ENCODE data around the gene PRKG1.
A peak's percentile ranks its signal among the peaks of the same experiment; 100 is the strongest.

The PRKG1 gene

GRCh38 chr10:51400392-51401096 is 326.3 kb downstream of the PRKG1 start:
- ATAC-seq = no peak
- no peak overlapping the region for H3K4me3 Mint-ChIP-seq
- H3K36me3 Mint-ChIP-seq (ENCODE audit: low read depth) = no peaks in the 10 kb centered on the region
- DNase-seq = no peak
- no peaks in the 10 kb centered on the region for H3K27me3 Mint-ChIP-seq
- no peak overlapping the region for H3K27ac Mint-ChIP-seq
- no peaks in the 10 kb centered on the region for H3K4me1 Mint-ChIP-seq
- H3K9me3 Mint-ChIP-seq = no peaks in the 10 kb centered on the region

GRCh38 chr10:51403521-51403920 is 329.2 kb downstream of the PRKG1 start:
- no peaks in the 10 kb centered on the region for H3K4me1 Mint-ChIP-seq
- no peaks in the 10 kb centered on the region for H3K27me3 Mint-ChIP-seq
- no peak overlapping the region for H3K4me3 Mint-ChIP-seq
- no peak for DNase-seq
- H3K9me3 Mint-ChIP-seq = no peaks in the 10 kb centered on the region
- no peak for ATAC-seq
- H3K27ac Mint-ChIP-seq = no peak overlapping the region
- H3K36me3 Mint-ChIP-seq (ENCODE audit: low read depth) = no peaks in the 10 kb centered on the region

GRCh38 chr10:51405580-51406351 is 331.5 kb downstream of the PRKG1 start:
- Mint-ChIP-seq H3K4me1 (no peaks in the 10 kb centered on the region), H3K27me3 (no peaks in the 10 kb centered on the region), H3K36me3 (ENCODE audit: low read depth) (no peaks in the 10 kb centered on the region), H3K27ac (no peak overlapping the region), H3K4me3 (no peak overlapping the region), H3K9me3 (no peaks in the 10 kb centered on the region)
- DNase-seq (no peak), ATAC-seq (no peak)

GRCh38 chr10:51406581-51406980 is 332.3 kb downstream of the PRKG1 start:
- ATAC-seq (no peak), DNase-seq (no peak)
- H3K4me1 Mint-ChIP-seq = no peaks in the 10 kb centered on the region
- H3K27ac Mint-ChIP-seq = no peak overlapping the region
- no peaks in the 10 kb centered on the region for H3K9me3 Mint-ChIP-seq
- H3K4me3 Mint-ChIP-seq = no peak overlapping the region
- H3K36me3 Mint-ChIP-seq (ENCODE audit: low read depth) = no peaks in the 10 kb centered on the region
- no peaks in the 10 kb centered on the region for H3K27me3 Mint-ChIP-seq

- Mint-ChIP-seq H3K27ac (no peak overlapping the region), H3K4me3 (no peak overlapping the region), H3K9me3 (no peaks in the 10 kb centered on the region), H3K27me3 (peaks cover 1% of the 10 kb centered on the region), H3K4me1 (no peaks in the 10 kb centered on the region), H3K36me3 (ENCODE audit: low read depth) (no peaks in the 10 kb centered on the region)
- no peak for DNase-seq
- no peak for ATAC-seq
Measured at GRCh38 chr10:51416494-51416893, 342.2 kb downstream of the PRKG1 start.

- DNase-seq (no peak), ATAC-seq (no peak)
- no peak overlapping the region for H3K4me3 Mint-ChIP-seq
- no peak overlapping the region for H3K27ac Mint-ChIP-seq
- no peaks in the 10 kb centered on the region for H3K36me3 Mint-ChIP-seq (ENCODE audit: low read depth)
- H3K27me3 Mint-ChIP-seq = no peaks in the 10 kb centered on the region
- H3K9me3 Mint-ChIP-seq = no peaks in the 10 kb centered on the region
- H3K4me1 Mint-ChIP-seq = no peaks in the 10 kb centered on the region
Measured at GRCh38 chr10:51419196-51420093, 345.2 kb downstream of the PRKG1 start.

- H3K9me3 Mint-ChIP-seq = no peaks in the 10 kb centered on the region
- H3K4me1 Mint-ChIP-seq = no peaks in the 10 kb centered on the region
- no peaks in the 10 kb centered on the region for H3K36me3 Mint-ChIP-seq (ENCODE audit: low read depth)
- no peak for DNase-seq
- H3K27me3 Mint-ChIP-seq = peaks cover 1% of the 10 kb centered on the region
- H3K27ac Mint-ChIP-seq = no peak overlapping the region
- ATAC-seq = no peak
- no peak overlapping the region for H3K4me3 Mint-ChIP-seq
Measured at GRCh38 chr10:51421853-51422252, 347.6 kb downstream of the PRKG1 start.

GRCh38 chr10:51422311-51423120 is 348.2 kb downstream of the PRKG1 start:
- no peak overlapping the region for H3K27ac Mint-ChIP-seq
- H3K4me3 Mint-ChIP-seq = no peak overlapping the region
- DNase-seq (peak; percentile 27), ATAC-seq (peak; percentile 24)
- no peaks in the 10 kb centered on the region for H3K9me3 Mint-ChIP-seq
- no peaks in the 10 kb centered on the region for H3K36me3 Mint-ChIP-seq (ENCODE audit: low read depth)
- H3K4me1 Mint-ChIP-seq = no peaks in the 10 kb centered on the region
- peaks cover 4% of the 10 kb centered on the region for H3K27me3 Mint-ChIP-seq

GRCh38 chr10:51423121-51423452 is 348.8 kb downstream of the PRKG1 start:
- H3K36me3 Mint-ChIP-seq (ENCODE audit: low read depth) = no peaks in the 10 kb centered on the region
- no peaks in the 10 kb centered on the region for H3K4me1 Mint-ChIP-seq
- H3K9me3 Mint-ChIP-seq = no peaks in the 10 kb centered on the region
- H3K27ac Mint-ChIP-seq = no peak overlapping the region
- ATAC-seq (no peak), DNase-seq (no peak)
- peaks cover 4% of the 10 kb centered on the region for H3K27me3 Mint-ChIP-seq
- H3K4me3 Mint-ChIP-seq = no peak overlapping the region

- no peak for DNase-seq
- Mint-ChIP-seq H3K36me3 (ENCODE audit: low read depth) (no peaks in the 10 kb centered on the region), H3K4me1 (no peaks in the 10 kb centered on the region), H3K9me3 (no peaks in the 10 kb centered on the region), H3K27ac (no peak overlapping the region), H3K27me3 (peaks cover 4% of the 10 kb centered on the region), H3K4me3 (no peak overlapping the region)
- no peak for ATAC-seq
Measured at GRCh38 chr10:51425431-51425830, 351.1 kb downstream of the PRKG1 start.

GRCh38 chr10:51427758-51428157 is 353.5 kb downstream of the PRKG1 start:
- Mint-ChIP-seq H3K27ac (no peak overlapping the region), H3K36me3 (ENCODE audit: low read depth) (no peaks in the 10 kb centered on the region), H3K4me3 (no peak overlapping the region), H3K4me1 (no peaks in the 10 kb centered on the region), H3K27me3 (peaks cover 4% of the 10 kb centered on the region), H3K9me3 (no peaks in the 10 kb centered on the region)
- DNase-seq (no peak), ATAC-seq (no peak)

GRCh38 chr10:51430506-51430905 is 356.2 kb downstream of the PRKG1 start:
- Mint-ChIP-seq H3K9me3 (no peaks in the 10 kb centered on the region), H3K36me3 (ENCODE audit: low read depth) (no peaks in the 10 kb centered on the region), H3K27ac (no peak overlapping the region), H3K27me3 (peaks cover 4% of the 10 kb centered on the region), H3K4me3 (no peak overlapping the region), H3K4me1 (no peaks in the 10 kb centered on the region)
- ATAC-seq (no peak), DNase-seq (no peak)

GRCh38 chr10:51433949-51434475 is 359.7 kb downstream of the PRKG1 start:
- no peak overlapping the region for H3K27ac Mint-ChIP-seq
- no peaks in the 10 kb centered on the region for H3K36me3 Mint-ChIP-seq (ENCODE audit: low read depth)
- DNase-seq (no peak), ATAC-seq (no peak)
- H3K27me3 Mint-ChIP-seq = peaks cover under 1% of the 10 kb centered on the region
- no peak overlapping the region for H3K4me3 Mint-ChIP-seq
- H3K9me3 Mint-ChIP-seq = no peaks in the 10 kb centered on the region
- no peaks in the 10 kb centered on the region for H3K4me1 Mint-ChIP-seq

- H3K27ac Mint-ChIP-seq = no peak overlapping the region
Measured at GRCh38 chr10:51436805-51437204, 362.5 kb downstream of the PRKG1 start.

More at GRCh38 chr10:51436805-51437204, 362.5 kb downstream of the PRKG1 start:
- Mint-ChIP-seq H3K4me3 (no peak overlapping the region), H3K27me3 (peaks cover 2% of the 10 kb centered on the region), H3K36me3 (ENCODE audit: low read depth) (no peaks in the 10 kb centered on the region), H3K9me3 (no peaks in the 10 kb centered on the region), H3K4me1 (no peaks in the 10 kb centered on the region)
- ATAC-seq (no peak), DNase-seq (no peak)

Data from activated naive CD8-positive, alpha-beta T cell treated with anti-CD3 and anti-CD28 coated beads, Interleukin-2, amount 50 U/mL, for 24 hours (primary cell).